Osteocyte (in vitro differentiated cells): ENCODE data around the gene UROS. TPM values are rescaled to one million over a fixed set of nuclear protein-coding genes. Genes with fewer than 3 reads are reported as not detected.

Source experiments
- DNase-seq: peaks from one replicate; pipeline ENCODE4 v3.0.0; 2021; ENCODE audit warnings: mixed read lengths; ENCODE audit not compliant: unreplicated experiment; ENCODE audit errors: extremely low spot score
- H3K27ac Mint-ChIP-seq: one replicate; pipeline ENCODE4 v1.8.0; 2021; ENCODE audit warnings: mild to moderate bottlenecking, mixed read lengths; ENCODE audit not compliant: unreplicated experiment
- H3K27me3 Mint-ChIP-seq: one replicate; pipeline ENCODE4 v1.8.0; 2021; ENCODE audit warnings: mixed read lengths; ENCODE audit not compliant: unreplicated experiment
- H3K36me3 Mint-ChIP-seq: one replicate; pipeline ENCODE4 v1.8.0; 2021; ENCODE audit warnings: mixed read lengths; ENCODE audit not compliant: unreplicated experiment
- H3K4me1 Mint-ChIP-seq: one replicate; pipeline ENCODE4 v1.8.0; 2021; ENCODE audit warnings: mixed read lengths; ENCODE audit not compliant: unreplicated experiment
- H3K4me3 Mint-ChIP-seq: one replicate; pipeline ENCODE4 v1.8.0; 2021; ENCODE audit warnings: mild to moderate bottlenecking, moderate library complexity, mixed read lengths; ENCODE audit not compliant: unreplicated experiment
- H3K9me3 Mint-ChIP-seq: one replicate; pipeline ENCODE4 v1.8.0; 2021; ENCODE audit warnings: mixed read lengths; ENCODE audit not compliant: unreplicated experiment
- CTCF ChIP-seq: fragments of 200-600 bp; sonication (generic); IDR thresholded peaks from 2 replicates; pipeline ENCODE4 v1.5.0; 2021; ENCODE audit warnings: antibody characterized with exemption, mild to moderate bottlenecking, moderate library complexity
- total RNA-seq: library from RNA; stranded (reverse); gene quantifications from 2 replicates; pipeline ENCODE4 v1.2.1, GENCODE V29; 2021

Gene UROS
- total RNA-seq, 1 donor from 2014 or later, result 68.0 TPM

- no peak for DNase-seq
- Mint-ChIP-seq H3K9me3 (no peaks in the 10 kb centered on the region), H3K4me3 (no peak overlapping the region), H3K27ac (no peak overlapping the region), H3K36me3 (peaks cover 15% of the 10 kb centered on the region), H3K4me1 (no peaks in the 10 kb centered on the region), H3K27me3 (no peaks in the 10 kb centered on the region)
- TF ChIP-seq CTCF, result no peak
Measured at GRCh38 chr10:125859128-125859817, 36.2 kb upstream of the UROS start.

- Mint-ChIP-seq H3K27me3 (no peaks in the 10 kb centered on the region), H3K36me3 (peaks cover 24% of the 10 kb centered on the region), H3K4me3 (no peak overlapping the region), H3K27ac (no peak overlapping the region), H3K9me3 (no peaks in the 10 kb centered on the region), H3K4me1 (no peaks in the 10 kb centered on the region)
- no peak for TF ChIP-seq CTCF
- DNase-seq, result no peak
Measured at GRCh38 chr10:125857185-125857760, 34.2 kb upstream of the UROS start.

- Mint-ChIP-seq H3K27ac (no peak overlapping the region), H3K4me3 (no peak overlapping the region)
Measured at GRCh38 chr10:125852487-125852886, 29.4 kb upstream of the UROS start.

GRCh38 chr10:125850766-125851731 is 28.0 kb upstream of the UROS start:
- no peak overlapping the region for H3K27ac Mint-ChIP-seq
- no peaks in the 10 kb centered on the region for H3K9me3 Mint-ChIP-seq
- no peaks in the 10 kb centered on the region for H3K4me1 Mint-ChIP-seq
- H3K27me3 Mint-ChIP-seq, result no peaks in the 10 kb centered on the region
- H3K36me3 Mint-ChIP-seq, result peaks cover 36% of the 10 kb centered on the region
- DNase-seq, result no peak
- no peak for TF ChIP-seq CTCF
- no peak overlapping the region for H3K4me3 Mint-ChIP-seq

More at GRCh38 chr10:125852487-125852886, 29.4 kb upstream of the UROS start:
- H3K4me1 Mint-ChIP-seq, result no peaks in the 10 kb centered on the region
- peaks cover 37% of the 10 kb centered on the region for H3K36me3 Mint-ChIP-seq
- no peaks in the 10 kb centered on the region for H3K9me3 Mint-ChIP-seq
- H3K27me3 Mint-ChIP-seq, result no peaks in the 10 kb centered on the region
- DNase-seq, result no peak
- TF ChIP-seq CTCF, result no peak

GRCh38 chr10:125849448-125849847 is 26.4 kb upstream of the UROS start:
- Mint-ChIP-seq H3K36me3 (peaks cover 36% of the 10 kb centered on the region), H3K9me3 (no peaks in the 10 kb centered on the region), H3K27me3 (no peaks in the 10 kb centered on the region), H3K4me1 (no peaks in the 10 kb centered on the region), H3K4me3 (no peak overlapping the region), H3K27ac (no peak overlapping the region)
- no peak for TF ChIP-seq CTCF
- no peak for DNase-seq
